GM12878 (cell line): ENCODE results near the gene NKX1-2. TPM values are rescaled to one million over a fixed set of nuclear protein-coding genes. Genes with fewer than 3 reads are reported as not detected.

Source experiments
- ATF3 ChIP-seq: IDR thresholded peaks from 2 replicates; pipeline ENCODE4 v1.6.1; 2011; ENCODE audit warnings: low read depth, mild to moderate bottlenecking, low read length, moderate library complexity, borderline replicate concordance; ENCODE audit errors: extremely low read depth
- CEBPB ChIP-seq, 2 experiments: fragments of 150-350 bp in 1 of 2; IDR thresholded peaks; 2 replicates each; pipeline ENCODE4 v1.6.1; 2012 to 2014; ENCODE audit warnings: low read depth in 2 of 2, low read length in 2 of 2, borderline replicate concordance in 1 of 2, inconsistent platforms in 1 of 2
- E2F8 ChIP-seq: fragments of 450-650 bp; IDR thresholded peaks from 2 replicates; pipeline ENCODE4 v1.6.1; 2018; ENCODE audit warnings: mild to moderate bottlenecking, low read depth, moderate library complexity; ENCODE audit not compliant: partially characterized antibody
- EED ChIP-seq: sonication (generic); IDR thresholded peaks from 2 replicates; pipeline ENCODE4 v1.6.1; 2016; ENCODE audit warnings: antibody characterized with exemption, low read depth
- FOS ChIP-seq: IDR thresholded peaks from 3 replicates; pipeline ENCODE4 v1.6.1; 2011; ENCODE audit warnings: borderline replicate concordance; ENCODE audit not compliant: insufficient read length; ENCODE audit errors: extremely low read depth
- HDGF ChIP-seq: fragments of 450-650 bp; IDR thresholded peaks from 2 replicates; pipeline ENCODE4 v1.6.1; 2016; ENCODE audit warnings: antibody characterized with exemption
- HSF1 ChIP-seq: fragments of 150-350 bp; IDR thresholded peaks from 2 replicates; pipeline ENCODE4 v1.6.1; 2014; ENCODE audit warnings: mild to moderate bottlenecking, low read depth, low read length
- JUNB ChIP-seq: IDR thresholded peaks from 2 replicates; pipeline ENCODE4 v1.6.1; 2016; ENCODE audit warnings: antibody characterized with exemption, mild to moderate bottlenecking
- MAX ChIP-seq: IDR thresholded peaks from 2 replicates; pipeline ENCODE4 v1.6.1; 2012; ENCODE audit warnings: low read depth, low read length, improper control_type of control experiment
- MEF2A ChIP-seq: IDR thresholded peaks from 2 replicates; pipeline ENCODE4 v1.6.1; 2011; ENCODE audit warnings: low read depth, mild to moderate bottlenecking, low read length, moderate library complexity; ENCODE audit not compliant: insufficient read depth
- NFYA ChIP-seq: IDR thresholded peaks from 2 replicates; pipeline ENCODE4 v1.6.1; 2011; ENCODE audit warnings: low read depth, mild to moderate bottlenecking, low read length, improper control_type of control experiment, borderline replicate concordance
- NR2C2 ChIP-seq: IDR thresholded peaks from 2 replicates; pipeline ENCODE4 v1.6.1; 2011; ENCODE audit warnings: borderline replicate concordance, low read depth; ENCODE audit not compliant: control insufficient read depth, insufficient read length
- PKNOX1 ChIP-seq: fragments of 450-650 bp; IDR thresholded peaks from 2 replicates; pipeline ENCODE4 v1.6.1; 2016; ENCODE audit warnings: mild to moderate bottlenecking
- PRDM15 ChIP-seq: fragments of 450-650 bp; formaldehyde crosslinking; IDR thresholded peaks from 2 replicates; pipeline ENCODE4 v1.4.0; 2020; ENCODE audit warnings: mild to moderate bottlenecking, moderate library complexity
- RAD21 ChIP-seq: IDR thresholded peaks from 2 replicates; pipeline ENCODE4 v1.6.1; 2011; ENCODE audit warnings: mild to moderate bottlenecking, low read depth, low read length, moderate library complexity; ENCODE audit not compliant: insufficient read depth
- RCOR1 ChIP-seq: conservative IDR thresholded peaks from 2 replicates; pipeline ENCODE4 v1.6.1; 2012; ENCODE audit warnings: low read depth, low read length, improper control_type of control experiment
- RUNX3 ChIP-seq: IDR thresholded peaks from 2 replicates; pipeline ENCODE4 v1.6.1; 2012; ENCODE audit warnings: low read length, inconsistent platforms
- TCF3 ChIP-seq: IDR thresholded peaks from 2 replicates; pipeline ENCODE4 v1.6.1; 2012; ENCODE audit warnings: low read depth, mild to moderate bottlenecking, low read length, borderline replicate concordance; ENCODE audit not compliant: insufficient read depth
- YBX1 ChIP-seq: fragments of 450-650 bp; IDR thresholded peaks from 2 replicates; pipeline ENCODE4 v1.6.1; 2016; ENCODE audit warnings: antibody characterized with exemption
- ZNF217 ChIP-seq: fragments of 450-650 bp; IDR thresholded peaks from 2 replicates; pipeline ENCODE4 v1.6.1; 2017; ENCODE audit warnings: antibody characterized with exemption, mild to moderate bottlenecking
- polyA plus RNA-seq, 11 experiments: library from polyadenylated mRNA; depleted of rRNA in 4 of 11; unstranded in 6 of 11; stranded (reverse) in 5 of 11; fragments of >200 nt; fragmentation: Nextera tagmentation in 4 of 11; fragmentation: Illumina TruSeq in 1 of 11; extraction: Ambion mirVana in 4 of 11; extraction: Trizol in 1 of 11; gene quantifications; 1 replicate in 1 of 11; 2 replicates in 10 of 11; pipeline versions ENCODE4 v1.2.1 to v1.2.3, GENCODE V29; 2011 to 2016; ENCODE audit warnings: inconsistent platforms in 2 of 11, missing spikeins in 2 of 11, low read depth in 1 of 11
- total RNA-seq, 4 experiments: library from RNA; depleted of rRNA in 3 of 4; stranded (reverse); fragments of >200 nt in 3 of 4; fragmentation: Illumina TruSeq in 1 of 4; extraction: Trizol in 1 of 4; gene quantifications; 2 replicates each; pipeline versions ENCODE4 v1.2.1 to v1.2.3, GENCODE V29; 2013 to 2021

The NKX1-2 gene
- total and polyA plus RNA-seq, 10 of the 15 experiments (the other 5 are each of a cell fraction or from before 2014, with no cell fraction given) = not detected

GRCh38 chr10:124461642-124462347 is 12.0 kb upstream of the NKX1-2 start, which contains the start of gene LHPP (continued):
- TF ChIP-seq MAX = peak; percentile 53; the same call in 1 of the 2 replicates
- no peak for TF ChIP-seq PRDM15
- no peak for TF ChIP-seq RUNX3
- TF ChIP-seq ZNF217 = no peak
- TF ChIP-seq MEF2A = no peak
- TF ChIP-seq TCF3 = no peak
- TF ChIP-seq E2F8 = no peak
- no peak for TF ChIP-seq HDGF
- TF ChIP-seq NFYA = no peak
- TF ChIP-seq RCOR1 = no peak
- TF ChIP-seq JUNB = no peak
- no peak for TF ChIP-seq CEBPB (IDR thresholded peaks at IDR 0.05; ENCODE audit: borderline replicate concordance in 1 of 2, low read depth in 2 of 2, low read length in 2 of 2)
- TF ChIP-seq YBX1 = no peak
- TF ChIP-seq RAD21 = no peak
- 0 out of 2 replicates have a peak, but pooled peaks have one; percentile 20 for TF ChIP-seq PKNOX1
- TF ChIP-seq HSF1 = no peak
- no peak for TF ChIP-seq NR2C2
- no peak for TF ChIP-seq FOS
- TF ChIP-seq ATF3 = no peak
- TF ChIP-seq EED = no peak
